CD14-positive monocyte (primary cell): ENCODE measurements around the gene EFCAB8. TPM values are rescaled to one million over a fixed set of nuclear protein-coding genes. Genes with fewer than 3 reads are reported as not detected.

ENCODE experiments used
- DNase-seq, 3 donors: peaks; one replicate each; pipeline ENCODE4 v3.0.0-alpha.2; 2011 to 2022
- H2AFZ ChIP-seq: 2 replicates; pipeline ENCODE4 v1.6.0; 2012; ENCODE audit warnings: mild to moderate bottlenecking, low read depth, low read length, inconsistent platforms; ENCODE audit not compliant: insufficient read depth, poor library complexity, severe bottlenecking
- H3K27ac ChIP-seq, 2 donors: 1 replicate in 1 of 2; 2 replicates in 1 of 2; pipeline ENCODE4 v1.5.1; 2012 to 2013; ENCODE audit warnings: low read length in 2 of 2, control low read depth in 1 of 2, inconsistent platforms in 1 of 2, low read depth in 1 of 2, mild to moderate bottlenecking in 1 of 2
- H3K27me3 ChIP-seq, 2 donors: one replicate each; pipeline versions ENCODE4 v1.6.0 to v1.6.1; 2011 to 2013; ENCODE audit warnings: low read length in 2 of 2; ENCODE audit not compliant: control insufficient read depth in 2 of 2, insufficient read depth in 2 of 2
- H3K36me3 ChIP-seq, 2 donors: replicated peaks in 1 of 2; 1 replicate in 1 of 2; 2 replicates in 1 of 2; pipeline versions ENCODE4 v1.5.1 to v1.6.1; 2012 to 2013; ENCODE audit warnings: low read length in 2 of 2, control low read depth in 1 of 2, inconsistent platforms in 1 of 2, mild to moderate bottlenecking in 1 of 2; ENCODE audit not compliant: insufficient read depth in 2 of 2, control insufficient read depth in 1 of 2
- H3K4me1 ChIP-seq, 2 donors: 1 replicate in 1 of 2; 2 replicates in 1 of 2; pipeline versions ENCODE4 v1.5.1 to v1.6.1; 2012 to 2013; ENCODE audit warnings: low read length in 2 of 2, control low read depth in 1 of 2, inconsistent platforms in 1 of 2, mild to moderate bottlenecking in 1 of 2, moderate library complexity in 1 of 2; ENCODE audit not compliant: insufficient read depth in 2 of 2, control insufficient read depth in 1 of 2
- H3K4me2 ChIP-seq: replicated peaks from 2 replicates; pipeline ENCODE3; 2012; ENCODE audit warnings: low read length, moderate library complexity, mild to moderate bottlenecking; ENCODE audit not compliant: poor library complexity, severe bottlenecking; ENCODE audit errors: extremely low read depth
- H3K4me3 ChIP-seq, 3 experiments: fragments of 200-600 bp in 1 of 3; sonication (generic) in 1 of 3; replicated peaks in 1 of 3; 1 replicate in 2 of 3; 2 replicates in 1 of 3; pipeline ENCODE4 v1.5.1; 2011 to 2013; ENCODE audit warnings: low read length in 3 of 3, mild to moderate bottlenecking in 3 of 3, control low read depth in 2 of 3, low read depth in 2 of 3, inconsistent platforms in 1 of 3, moderate library complexity in 1 of 3
- H3K79me2 ChIP-seq: 2 replicates; pipeline ENCODE4 v1.6.0; 2012; ENCODE audit warnings: mild to moderate bottlenecking, control low read depth, inconsistent platforms, low read length, moderate library complexity; ENCODE audit not compliant: insufficient read depth
- H3K9ac ChIP-seq: 2 replicates; pipeline ENCODE4 v1.6.0; 2017; ENCODE audit warnings: low read length, mild to moderate bottlenecking; ENCODE audit not compliant: insufficient read depth, poor library complexity, severe bottlenecking
- H3K9me3 ChIP-seq, 2 donors: replicated peaks in 1 of 2; 1 replicate in 1 of 2; 2 replicates in 1 of 2; pipeline versions ENCODE4 v1.5.1 to v1.6.1; 2012 to 2013; ENCODE audit warnings: low read length in 2 of 2, control low read depth in 1 of 2; ENCODE audit not compliant: control insufficient read depth in 1 of 2, insufficient read depth in 1 of 2
- H4K20me1 ChIP-seq: 2 replicates; pipeline ENCODE4 v1.6.0; 2012; ENCODE audit warnings: mild to moderate bottlenecking, low read length, control low read depth, moderate library complexity; ENCODE audit not compliant: insufficient read depth
- H3K27ac Mint-ChIP-seq, 7 donors: one replicate each; pipeline ENCODE4 v1.8.0; 2020; ENCODE audit warnings: mild to moderate bottlenecking in 7 of 7, mixed read lengths in 7 of 7, moderate library complexity in 6 of 7, inconsistent platforms in 2 of 7
- H3K27me3 Mint-ChIP-seq, 3 donors: one replicate each; pipeline ENCODE4 v1.8.0; 2021 to 2022; ENCODE audit warnings: low read depth in 3 of 3, mild to moderate bottlenecking in 3 of 3, mixed read lengths in 3 of 3, moderate library complexity in 3 of 3, inconsistent platforms in 1 of 3
- H3K36me3 Mint-ChIP-seq, 2 donors: one replicate each; pipeline ENCODE4 v1.8.0; 2020; ENCODE audit warnings: mixed read lengths in 2 of 2, inconsistent platforms in 1 of 2, mild to moderate bottlenecking in 1 of 2
- H3K4me1 Mint-ChIP-seq: one replicate; pipeline ENCODE4 v1.8.0; 2020; ENCODE audit warnings: mild to moderate bottlenecking, mixed read lengths
- H3K4me3 Mint-ChIP-seq, 2 donors: one replicate each; pipeline ENCODE4 v1.8.0; 2020; ENCODE audit warnings: mild to moderate bottlenecking in 2 of 2, mixed read lengths in 2 of 2, moderate library complexity in 1 of 2
- H3K9me3 Mint-ChIP-seq, 7 donors: one replicate each; pipeline ENCODE4 v1.8.0; 2020 to 2022; ENCODE audit warnings: mixed read lengths in 7 of 7, mild to moderate bottlenecking in 6 of 7, moderate library complexity in 6 of 7, inconsistent platforms in 2 of 7
- WGBS: methylation state at CpG from one replicate; pipeline ENCODE4 v1.1.5; 2013; ENCODE audit warnings: missing lambda C conversion rate; ENCODE audit not compliant: insufficient coverage; 5-methylcytosine and 5-hydroxymethylcytosine counted together
- intact Hi-C, 2 donors: fragments of 100-400 bp; cut with micrococcal nuclease; formaldehyde crosslinking; loops; one replicate each; pipeline versions ENCODE4 v1.15.0 to v1.15.1; 2023
- polyA plus RNA-seq, 3 donors: library from polyadenylated mRNA; depleted of rRNA in 1 of 3; unstranded in 2 of 3; stranded (reverse) in 1 of 3; fragments of 300-500 nt in 2 of 3; fragments of >200 nt in 1 of 3; fragmentation: Illumina TruSeq in 2 of 3; gene quantifications; 1 replicate in 2 of 3; 2 replicates in 1 of 3; pipeline ENCODE4 v1.2.3, GENCODE V29; 2012 to 2021
- TF ChIP-seq, protein P1 (sequence below): fragments of 200-600 bp; IDR thresholded peaks from one replicate; pipeline ENCODE4 v1.8.0; 2022; ENCODE audit warnings: antibody characterized with exemption, mild to moderate bottlenecking

EFCAB8 gene
- polyA plus RNA-seq, 3 donors = 0.45 TPM; not detected in 2

DNA sequence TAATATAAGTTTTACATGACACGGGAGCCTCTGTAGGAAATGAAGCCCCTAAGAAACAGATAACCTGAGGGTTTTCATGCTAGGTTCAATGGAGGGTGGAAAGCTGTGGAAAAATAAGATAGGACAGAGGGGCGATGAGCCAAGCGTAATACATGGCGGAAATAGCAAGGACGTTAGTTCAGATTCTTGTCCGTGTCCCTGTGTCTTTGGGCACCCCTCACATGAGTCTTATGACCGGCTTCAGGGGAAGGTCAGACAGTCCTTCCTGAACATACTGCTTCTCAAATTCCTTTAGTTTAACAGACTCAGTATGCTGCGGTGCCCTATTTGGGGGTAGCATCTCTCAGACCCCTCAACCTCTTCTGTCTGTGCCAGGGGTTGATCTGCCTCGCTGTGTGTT lies 20.8 kb downstream of the EFCAB8 start:
- Histone ChIP-seq H3K9me3 (no peaks in the 10 kb centered on the region), H3K9ac (no peak overlapping the region), H3K4me3 (no peak overlapping the region), H3K4me1 (no peaks in the 10 kb centered on the region), H2AFZ (no peak overlapping the region), H3K36me3 (no peaks in the 10 kb centered on the region), H4K20me1 (no peaks in the 10 kb centered on the region), H3K27ac (no peak overlapping the region), H3K79me2 (no peaks in the 10 kb centered on the region), H3K27me3 (no peaks in the 10 kb centered on the region), H3K4me2 (no peak overlapping the region)
- H3K4me3 Mint-ChIP-seq = no peak overlapping the region
- peaks cover 0 to 3% (median 2%) of the 10 kb centered on the region in 3 donors for H3K27me3 Mint-ChIP-seq
- intact Hi-C loops = no loop called here
- no peaks in the 10 kb centered on the region for H3K4me1 Mint-ChIP-seq
- 94% methylated on average over 8 of the region's 9 CpGs for WGBS
- H3K27ac Mint-ChIP-seq = no peak overlapping the region
- no peak for DNase-seq
- H3K36me3 Mint-ChIP-seq = peaks cover 0 to 5% of the 10 kb centered on the region in 2 donors
- TF ChIP-seq, protein P1, sequence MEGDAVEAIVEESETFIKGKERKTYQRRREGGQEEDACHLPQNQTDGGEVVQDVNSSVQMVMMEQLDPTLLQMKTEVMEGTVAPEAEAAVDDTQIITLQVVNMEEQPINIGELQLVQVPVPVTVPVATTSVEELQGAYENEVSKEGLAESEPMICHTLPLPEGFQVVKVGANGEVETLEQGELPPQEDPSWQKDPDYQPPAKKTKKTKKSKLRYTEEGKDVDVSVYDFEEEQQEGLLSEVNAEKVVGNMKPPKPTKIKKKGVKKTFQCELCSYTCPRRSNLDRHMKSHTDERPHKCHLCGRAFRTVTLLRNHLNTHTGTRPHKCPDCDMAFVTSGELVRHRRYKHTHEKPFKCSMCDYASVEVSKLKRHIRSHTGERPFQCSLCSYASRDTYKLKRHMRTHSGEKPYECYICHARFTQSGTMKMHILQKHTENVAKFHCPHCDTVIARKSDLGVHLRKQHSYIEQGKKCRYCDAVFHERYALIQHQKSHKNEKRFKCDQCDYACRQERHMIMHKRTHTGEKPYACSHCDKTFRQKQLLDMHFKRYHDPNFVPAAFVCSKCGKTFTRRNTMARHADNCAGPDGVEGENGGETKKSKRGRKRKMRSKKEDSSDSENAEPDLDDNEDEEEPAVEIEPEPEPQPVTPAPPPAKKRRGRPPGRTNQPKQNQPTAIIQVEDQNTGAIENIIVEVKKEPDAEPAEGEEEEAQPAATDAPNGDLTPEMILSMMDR = no peak
- no peaks in the 10 kb centered on the region for H3K9me3 Mint-ChIP-seq

DNA sequence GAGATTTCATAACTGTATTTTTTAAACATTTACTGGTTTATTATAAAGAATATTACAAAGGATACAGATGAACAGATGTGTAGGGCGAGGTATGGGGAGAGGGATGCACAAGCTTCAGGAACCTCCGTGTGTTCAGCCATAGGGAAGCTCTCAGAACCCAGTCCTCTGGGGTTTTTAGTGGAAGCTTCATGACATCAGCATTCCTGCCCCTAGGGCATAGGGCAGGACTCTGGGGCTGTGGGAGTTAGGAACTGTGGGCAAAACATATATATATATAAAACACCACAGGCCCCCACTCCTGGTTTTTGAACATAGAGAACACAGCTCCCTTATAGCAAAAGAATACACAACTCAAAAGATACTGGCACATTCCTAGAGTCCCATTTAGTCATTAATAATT lies 21.9 kb downstream of the EFCAB8 start:
- H3K9me3 ChIP-seq = no peaks in the 10 kb centered on the region
- H3K36me3 ChIP-seq = no peaks in the 10 kb centered on the region
- no peaks in the 10 kb centered on the region for H3K4me1 Mint-ChIP-seq
- H3K4me3 Mint-ChIP-seq = no peak overlapping the region
- no peak for DNase-seq
- no CpG with 5 or more reads among the region's 2 CpGs for WGBS
- no peaks in the 10 kb centered on the region for H3K4me1 ChIP-seq
- H3K27me3 Mint-ChIP-seq = peaks cover 0 to 3% (median 0%) of the 10 kb centered on the region in 3 donors
- no peaks in the 10 kb centered on the region for H4K20me1 ChIP-seq
- H3K27me3 ChIP-seq = no peaks in the 10 kb centered on the region
- H3K4me3 ChIP-seq = no peak overlapping the region
- H2AFZ ChIP-seq = no peak overlapping the region
- H3K4me2 ChIP-seq = no peak overlapping the region
- no peak overlapping the region for H3K27ac Mint-ChIP-seq
- intact Hi-C loops = no loop called here
- H3K9ac ChIP-seq = no peak overlapping the region
- no peaks in the 10 kb centered on the region for H3K79me2 ChIP-seq
- H3K36me3 Mint-ChIP-seq = peaks cover 0 to 5% of the 10 kb centered on the region in 2 donors
- TF ChIP-seq, protein P1 = no peak
- H3K27ac ChIP-seq = no peak overlapping the region
- H3K9me3 Mint-ChIP-seq = no peaks in the 10 kb centered on the region
